IMR-90 (cell line): ENCODE measurements around the gene GCNT3.

ENCODE experiments used
- BHLHE40 ChIP-seq: fragments of 150-350 bp; IDR thresholded peaks from 2 replicates; pipeline ENCODE4 v1.6.1; 2016; ENCODE audit warnings: mild to moderate bottlenecking, low read depth, low read length
- CTCF ChIP-seq: conservative IDR thresholded peaks from 2 replicates; pipeline ENCODE4 v1.5.1; 2012; ENCODE audit warnings: mild to moderate bottlenecking, low read depth, low read length, improper control_type of control experiment
- FOS ChIP-seq: fragments of 150-350 bp; IDR thresholded peaks from 2 replicates; pipeline ENCODE4 v1.6.1; 2016; ENCODE audit warnings: low read depth, low read length
- MAZ ChIP-seq: IDR thresholded peaks from 2 replicates; pipeline ENCODE4 v1.6.1; 2012; ENCODE audit warnings: low read depth, mild to moderate bottlenecking, low read length, improper control_type of control experiment, moderate library complexity, borderline replicate concordance
- POLR2A ChIP-seq: IDR thresholded peaks from 2 replicates; pipeline ENCODE4 v1.6.1; 2012; ENCODE audit warnings: mild to moderate bottlenecking, low read depth, low read length
- RAD21 ChIP-seq: IDR thresholded peaks from 2 replicates; pipeline ENCODE4 v1.6.1; 2012; ENCODE audit warnings: low read length, improper control_type of control experiment
- RCOR1 ChIP-seq: IDR thresholded peaks from 2 replicates; pipeline ENCODE4 v1.6.1; 2012; ENCODE audit warnings: mild to moderate bottlenecking, low read length, improper control_type of control experiment; ENCODE audit not compliant: insufficient replicate concordance
- RFX5 ChIP-seq: IDR thresholded peaks from 2 replicates; pipeline ENCODE4 v1.8.0; 2012; ENCODE audit warnings: low read depth, mild to moderate bottlenecking, low read length, moderate library complexity
- SMC3 ChIP-seq: fragments of 150-350 bp; IDR thresholded peaks from 2 replicates; pipeline ENCODE4 v1.6.1; 2016; ENCODE audit warnings: low read depth, mild to moderate bottlenecking, antibody characterized with exemption, low read length, moderate library complexity
- USF2 ChIP-seq: fragments of 150-350 bp; IDR thresholded peaks from 2 replicates; pipeline ENCODE4 v1.6.1; 2017; ENCODE audit warnings: mild to moderate bottlenecking, antibody characterized with exemption, low read length, low read depth
- TF ChIP-seq, protein P1 (sequence below): fragments of 150-350 bp; IDR thresholded peaks from 2 replicates; pipeline ENCODE4 v1.6.1; 2016; ENCODE audit warnings: low read depth, mild to moderate bottlenecking, low read length, moderate library complexity, borderline replicate concordance

DNA sequence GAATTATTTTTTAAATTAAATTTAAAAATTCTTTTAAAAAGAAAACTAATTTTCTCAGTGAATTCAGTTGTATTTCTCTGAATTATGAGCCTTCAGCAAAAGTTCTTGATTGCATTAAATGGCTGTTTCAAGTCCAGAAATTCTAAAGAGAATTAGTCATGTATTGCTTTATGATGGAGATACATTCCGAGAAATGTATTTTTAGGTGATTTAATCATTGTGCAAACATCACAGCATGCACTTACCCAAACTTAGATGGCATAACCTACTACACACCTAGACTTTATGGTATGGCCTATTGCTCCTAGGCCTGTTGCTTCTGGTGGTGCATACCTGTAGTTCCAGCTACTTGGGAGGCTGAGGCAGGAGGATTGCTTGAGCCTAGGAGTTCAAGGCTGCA is 44.3 kb upstream of the GCNT3 start:
- TF ChIP-seq CTCF: no peak
- TF ChIP-seq BHLHE40: no peak
- no peak for TF ChIP-seq RAD21
- TF ChIP-seq POLR2A: no peak
- TF ChIP-seq SMC3: no peak
- TF ChIP-seq USF2: no peak
- no peak for TF ChIP-seq FOS
- TF ChIP-seq, protein P1, sequence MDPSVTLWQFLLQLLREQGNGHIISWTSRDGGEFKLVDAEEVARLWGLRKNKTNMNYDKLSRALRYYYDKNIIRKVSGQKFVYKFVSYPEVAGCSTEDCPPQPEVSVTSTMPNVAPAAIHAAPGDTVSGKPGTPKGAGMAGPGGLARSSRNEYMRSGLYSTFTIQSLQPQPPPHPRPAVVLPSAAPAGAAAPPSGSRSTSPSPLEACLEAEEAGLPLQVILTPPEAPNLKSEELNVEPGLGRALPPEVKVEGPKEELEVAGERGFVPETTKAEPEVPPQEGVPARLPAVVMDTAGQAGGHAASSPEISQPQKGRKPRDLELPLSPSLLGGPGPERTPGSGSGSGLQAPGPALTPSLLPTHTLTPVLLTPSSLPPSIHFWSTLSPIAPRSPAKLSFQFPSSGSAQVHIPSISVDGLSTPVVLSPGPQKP: no peak
- no peak for TF ChIP-seq RCOR1
- TF ChIP-seq RFX5: no peak
- TF ChIP-seq MAZ: no peak
